Measurements from ENCODE around the gene TIPIN. TPM values are rescaled to one million over a fixed set of nuclear protein-coding genes. Genes with fewer than 3 reads are reported as not detected.

TIPIN gene
- total RNA-seq, 2 donors from 2014 or later, result 8.0 to 20.1 TPM

DNA sequence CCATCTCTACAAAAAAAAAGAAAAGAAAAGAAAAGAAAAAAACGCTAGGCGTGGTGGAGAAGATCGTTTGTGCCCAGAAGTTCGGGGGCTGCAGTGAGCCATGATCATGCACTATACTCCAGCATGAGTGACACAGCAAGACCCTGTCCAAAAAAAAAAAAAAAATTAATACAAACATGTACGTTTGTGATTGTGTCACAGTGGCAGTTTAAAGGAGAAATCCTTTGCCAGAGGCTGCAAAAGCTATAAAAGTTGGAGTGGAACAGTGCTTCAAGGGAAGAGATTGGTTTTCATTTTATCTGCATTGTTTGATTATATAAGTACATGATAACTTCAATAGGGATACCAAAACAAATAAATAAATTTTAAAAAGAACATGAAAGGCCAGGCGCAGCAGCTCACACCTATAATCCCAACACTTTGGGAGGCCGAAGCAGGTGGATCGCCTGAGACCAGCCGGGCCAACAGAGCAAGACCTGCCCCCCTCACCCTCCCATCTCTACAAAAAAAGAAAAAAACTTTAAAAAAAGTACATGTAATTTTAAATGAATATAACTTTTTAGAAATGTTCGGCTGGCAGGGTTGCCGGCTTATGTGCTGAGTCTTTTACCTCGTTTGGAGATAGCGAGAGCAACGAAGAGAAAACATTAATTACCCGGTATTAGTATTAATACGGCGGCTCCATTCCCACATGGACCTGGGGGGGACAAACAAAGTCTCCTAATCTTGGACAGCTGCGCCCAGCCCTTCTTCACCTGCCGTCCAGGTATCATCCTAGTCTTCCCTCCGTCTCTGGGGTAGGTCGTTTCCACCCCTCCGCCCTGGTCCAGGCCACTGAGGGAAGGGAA, 63.7 kb downstream of the TIPIN start:
- WGBS, result 3% methylated on average over 22 of the region's 22 CpGs
- Histone ChIP-seq H3K4me1 (replicated peaks) (no peaks in the 10 kb centered on the region), H3K36me3 (no peaks in the 10 kb centered on the region), H3K4me3 (peak overlapping the region; percentile 54 to 63), H3K9me3 (no peaks in the 10 kb centered on the region), H3K27ac (peak overlapping the region; percentile 86 to 87), H3K27me3 (replicated peaks; ENCODE audit: insufficient read depth) (no peaks in the 10 kb centered on the region)
- TF ChIP-seq POLR2AphosphoS5 (IDR thresholded peaks at IDR 0.05), result no peak
- TF ChIP-seq, protein P1, sequence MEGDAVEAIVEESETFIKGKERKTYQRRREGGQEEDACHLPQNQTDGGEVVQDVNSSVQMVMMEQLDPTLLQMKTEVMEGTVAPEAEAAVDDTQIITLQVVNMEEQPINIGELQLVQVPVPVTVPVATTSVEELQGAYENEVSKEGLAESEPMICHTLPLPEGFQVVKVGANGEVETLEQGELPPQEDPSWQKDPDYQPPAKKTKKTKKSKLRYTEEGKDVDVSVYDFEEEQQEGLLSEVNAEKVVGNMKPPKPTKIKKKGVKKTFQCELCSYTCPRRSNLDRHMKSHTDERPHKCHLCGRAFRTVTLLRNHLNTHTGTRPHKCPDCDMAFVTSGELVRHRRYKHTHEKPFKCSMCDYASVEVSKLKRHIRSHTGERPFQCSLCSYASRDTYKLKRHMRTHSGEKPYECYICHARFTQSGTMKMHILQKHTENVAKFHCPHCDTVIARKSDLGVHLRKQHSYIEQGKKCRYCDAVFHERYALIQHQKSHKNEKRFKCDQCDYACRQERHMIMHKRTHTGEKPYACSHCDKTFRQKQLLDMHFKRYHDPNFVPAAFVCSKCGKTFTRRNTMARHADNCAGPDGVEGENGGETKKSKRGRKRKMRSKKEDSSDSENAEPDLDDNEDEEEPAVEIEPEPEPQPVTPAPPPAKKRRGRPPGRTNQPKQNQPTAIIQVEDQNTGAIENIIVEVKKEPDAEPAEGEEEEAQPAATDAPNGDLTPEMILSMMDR (IDR thresholded peaks at IDR 0.05), result no peak
- TF ChIP-seq POLR2A (IDR thresholded peaks at IDR 0.05), result no peak
- no peak for DNase-seq (ENCODE audit: low spot score)
- intact Hi-C loops (cut with DNase I), result no loop called here

DNA sequence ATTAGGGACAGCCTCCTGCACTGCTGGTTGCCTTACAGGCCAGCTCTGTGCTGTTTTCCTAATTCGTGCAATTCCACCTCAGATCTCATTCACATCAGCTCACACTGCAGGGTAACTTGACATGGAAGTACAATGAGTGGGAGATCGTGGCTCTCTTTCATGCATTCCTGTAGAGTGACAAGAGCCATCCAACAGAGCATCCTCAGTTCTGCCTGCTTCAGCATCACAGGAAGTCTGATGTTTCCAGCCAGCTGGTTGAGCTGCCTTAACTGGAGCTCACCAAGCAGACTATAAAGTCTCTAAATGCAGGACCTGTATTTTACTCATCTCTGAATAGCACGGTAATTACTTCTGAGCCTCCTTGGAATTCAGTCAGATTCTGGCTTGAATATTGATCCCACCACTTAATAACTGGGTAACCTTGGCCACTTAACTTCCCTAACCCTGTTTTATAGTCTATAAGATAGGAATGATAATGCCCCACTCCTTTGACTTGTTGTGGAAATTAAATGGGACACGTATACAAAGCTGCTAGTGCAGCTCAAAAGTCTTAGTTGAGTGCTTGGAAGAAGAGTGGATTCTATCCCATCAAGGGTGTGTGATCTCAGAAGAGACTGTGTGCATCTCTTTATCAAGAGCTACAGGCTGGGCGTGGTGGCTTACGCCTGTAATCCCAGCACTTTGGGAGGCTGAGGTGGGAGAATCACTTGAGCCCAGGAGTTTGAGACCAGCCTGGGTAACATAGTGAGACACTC, 64.5 kb downstream of the TIPIN start:
- H3K4me1 ChIP-seq (replicated peaks), result no peaks in the 10 kb centered on the region
- no peaks in the 10 kb centered on the region for H3K27me3 ChIP-seq (replicated peaks; ENCODE audit: insufficient read depth)
- intact Hi-C loops (cut with DNase I), result no loop called here
- no peak overlapping the region for H3K27ac ChIP-seq
- H3K36me3 ChIP-seq, result no peaks in the 10 kb centered on the region
- no peak for DNase-seq (ENCODE audit: low spot score)
- TF ChIP-seq, protein P1 (IDR thresholded peaks at IDR 0.05), result no peak
- TF ChIP-seq POLR2AphosphoS5 (IDR thresholded peaks at IDR 0.05), result no peak
- TF ChIP-seq POLR2A (IDR thresholded peaks at IDR 0.05), result no peak
- WGBS, result 66% methylated on average over 6 of the region's 6 CpGs
- no peaks in the 10 kb centered on the region for H3K9me3 ChIP-seq
- no peak overlapping the region for H3K4me3 ChIP-seq

DNA sequence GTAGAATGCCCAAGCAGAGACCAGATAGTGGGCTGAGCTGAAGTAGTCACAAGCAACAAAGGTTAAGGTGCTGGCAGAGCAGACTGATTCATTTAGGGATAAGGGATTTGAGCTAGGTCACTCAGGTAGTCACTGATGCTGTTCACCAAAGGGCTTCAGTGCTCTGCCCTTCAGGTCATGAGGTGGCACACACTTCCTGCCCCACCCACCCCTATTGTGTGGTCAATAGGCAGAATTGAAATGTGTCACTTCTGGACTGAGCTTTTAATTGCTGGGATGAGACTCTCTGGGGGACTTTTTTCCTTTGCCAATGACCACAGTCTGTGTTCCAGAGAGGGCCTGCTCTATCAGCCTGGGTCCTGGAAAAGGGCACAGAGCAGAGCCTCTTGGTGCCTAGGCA, 66.0 kb downstream of the TIPIN start:
- TF ChIP-seq POLR2A (IDR thresholded peaks at IDR 0.05), result no peak
- no peak for TF ChIP-seq POLR2AphosphoS5 (IDR thresholded peaks at IDR 0.05)
- TF ChIP-seq, protein P1 (IDR thresholded peaks at IDR 0.05), result no peak
- no peaks in the 10 kb centered on the region for H3K36me3 ChIP-seq
- H3K27me3 ChIP-seq (replicated peaks; ENCODE audit: insufficient read depth), result no peaks in the 10 kb centered on the region
- H3K9me3 ChIP-seq, result no peaks in the 10 kb centered on the region
- no peak overlapping the region for H3K4me3 ChIP-seq
- no peaks in the 10 kb centered on the region for H3K4me1 ChIP-seq (replicated peaks)
- intact Hi-C loops (cut with DNase I), result no loop called here
- DNase-seq (ENCODE audit: low spot score), result no peak
- H3K27ac ChIP-seq, result no peak overlapping the region

DNA sequence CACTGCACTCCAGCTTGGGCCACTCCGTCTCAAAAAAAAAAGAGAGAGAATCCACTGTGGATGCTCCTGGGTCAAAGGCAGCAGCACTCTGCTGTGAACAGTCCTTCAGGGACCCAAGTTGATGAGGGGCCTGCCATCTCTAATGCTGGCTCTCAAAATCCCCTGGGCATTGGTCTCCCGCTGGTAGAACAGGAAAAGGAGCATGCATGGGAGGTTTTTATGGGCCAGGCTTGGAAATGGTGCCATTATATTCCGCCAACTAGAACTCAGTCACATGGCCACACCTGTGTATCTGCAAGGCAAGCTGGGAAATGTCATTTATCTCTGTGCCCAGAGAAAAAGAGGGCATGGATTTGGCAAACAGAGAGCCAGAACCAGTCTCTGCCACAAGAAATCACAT, 66.5 kb downstream of the TIPIN start:
- intact Hi-C loops (cut with DNase I), result no loop called here
- no peaks in the 10 kb centered on the region for H3K36me3 ChIP-seq
- no peaks in the 10 kb centered on the region for H3K27me3 ChIP-seq (replicated peaks; ENCODE audit: insufficient read depth)
- no peaks in the 10 kb centered on the region for H3K4me1 ChIP-seq (replicated peaks)
- no peak for DNase-seq (ENCODE audit: low spot score)
- 63% methylated on average over 3 of the region's 3 CpGs for WGBS
- no peak overlapping the region for H3K27ac ChIP-seq
- no peak overlapping the region for H3K4me3 ChIP-seq
- TF ChIP-seq POLR2A (IDR thresholded peaks at IDR 0.05) (no peak), POLR2AphosphoS5 (IDR thresholded peaks at IDR 0.05) (peak; percentile 15)
- TF ChIP-seq, protein P1 (IDR thresholded peaks at IDR 0.05), result no peak
- no peaks in the 10 kb centered on the region for H3K9me3 ChIP-seq

All from prostate gland (tissue), 2 donors.